Spleen (tissue), 7 donors: ENCODE data around the gene GPR6.

Source experiments
- CTCF ChIP-seq, 11 experiments: fragments of 200-600 bp in 7 of 11; fragments of 450-650 bp in 4 of 11; sonication (generic) in 4 of 11; IDR thresholded peaks in 8 of 11; conservative IDR thresholded peaks in 3 of 11; 1 replicate in 7 of 11; 2 replicates in 4 of 11; pipeline versions ENCODE4 v1.4.0 to v1.8.0; 2016 to 2021; ENCODE audit warnings: antibody characterized with exemption in 11 of 11, inconsistent platforms in 4 of 11, mild to moderate bottlenecking in 1 of 11
- POLR2A ChIP-seq, 3 donors: fragments of 450-650 bp; IDR thresholded peaks; one replicate each; pipeline ENCODE4 v1.5.1; 2017; ENCODE audit warnings: antibody characterized with exemption in 3 of 3, mild to moderate bottlenecking in 1 of 3
- donor health status: DM: no; HTN: no; CAD: no; lungs with moderate emphysema.
- donor health status: DM: no; HTN: no; CAD: no.
- donor health status: DM: no; HTN: no; CAD: no.

GRCh38 chr6:109964949-109965348 lies 13.2 kb upstream of the GPR6 start:
- TF ChIP-seq POLR2A (IDR thresholded peaks at IDR 0.05) (no peak), CTCF (IDR thresholded peaks at IDR 0.05 in 8 of 11, conservative IDR thresholded peaks at IDR 0.05 in 3 of 11) (no peak)
